ENCODE measurements around the gene MTCL1.

Gene MTCL1

GRCh38 chr18:8843005-8843404 lies 137.6 kb downstream of the MTCL1 start:
- no peak for DNase-seq

- no peak for DNase-seq
These were observed 139.4 kb downstream of the MTCL1 start for GRCh38 chr18:8844721-8845148.

GRCh38 chr18:8845506-8845905 lies 140.2 kb downstream of the MTCL1 start:
- no peak for DNase-seq

- DNase-seq = no peak
These were observed 141.9 kb downstream of the MTCL1 start for GRCh38 chr18:8847066-8847755.

GRCh38 chr18:8847900-8848299 lies 142.5 kb downstream of the MTCL1 start:
- DNase-seq = no peak

- DNase-seq = no peak
These were observed 143.2 kb downstream of the MTCL1 start for GRCh38 chr18:8848541-8848940.

- DNase-seq = no peak
These were observed 144.3 kb downstream of the MTCL1 start for GRCh38 chr18:8849696-8850095.

GRCh38 chr18:8851659-8852058 lies 146.3 kb downstream of the MTCL1 start:
- DNase-seq = no peak

GRCh38 chr18:8854550-8854949 lies 149.2 kb downstream of the MTCL1 start:
- no peak for DNase-seq

GRCh38 chr18:8854962-8855361 lies 149.6 kb downstream of the MTCL1 start:
- DNase-seq = no peak

GRCh38 chr18:8856212-8856611 lies 150.9 kb downstream of the MTCL1 start:
- no peak for DNase-seq

GRCh38 chr18:8856769-8857393 lies 151.5 kb downstream of the MTCL1 start:
- DNase-seq = no peak

GRCh38 chr18:8857806-8858205 lies 152.4 kb downstream of the MTCL1 start:
- no peak for DNase-seq

- no peak for DNase-seq
These were observed 153.6 kb downstream of the MTCL1 start for GRCh38 chr18:8858888-8859511.

GRCh38 chr18:8860845-8861642 lies 155.7 kb downstream of the MTCL1 start:
- no peak for DNase-seq

- DNase-seq = no peak
These were observed 158.1 kb downstream of the MTCL1 start for GRCh38 chr18:8863427-8863826.

- DNase-seq = no peak
These were observed 160.6 kb downstream of the MTCL1 start for GRCh38 chr18:8865934-8866333.

- no peak for DNase-seq
These were observed 161.3 kb downstream of the MTCL1 start for GRCh38 chr18:8866679-8867078.

GRCh38 chr18:8868276-8868675 lies 162.9 kb downstream of the MTCL1 start:
- no peak for DNase-seq

- no peak for DNase-seq
These were observed 163.5 kb downstream of the MTCL1 start for GRCh38 chr18:8868779-8869415.

GRCh38 chr18:8869696-8870095 lies 164.3 kb downstream of the MTCL1 start:
- DNase-seq = no peak

- DNase-seq = no peak
These were observed 165.2 kb downstream of the MTCL1 start for GRCh38 chr18:8870528-8870927.

- DNase-seq = no peak
These were observed 166.1 kb downstream of the MTCL1 start for GRCh38 chr18:8871489-8871888.

Measured in CD4-positive, alpha-beta T cell treated with Interleukin-1 beta for 1 hour (primary cell).